ENCODE results near the gene ABCA4. TPM values are rescaled to one million over a fixed set of nuclear protein-coding genes. Genes with fewer than 3 reads are reported as not detected.
"Not testable (repeated sequence)": the region's sequence is repeated elsewhere in the genome, so short reads cannot be mapped to it uniquely, and the experiment has no call there.

ABCA4 gene
- total RNA-seq (2014; rRNA removed) (0.23 and 0.29 TPM in 2 replicates), Bru-seq, nascent RNA (percentile 22 among the genes with signal in this experiment), BruChase-seq, experiment 1, labeled RNA remaining after a 6-hour chase (percentile 23 among the genes with signal in this experiment), BruChase-seq, experiment 2, labeled RNA remaining after a 2-hour chase (percentile 32 among the genes with signal in this experiment)
- long read RNA-seq, partial matches to known transcripts: 1 of 1 reads
- long read RNA-seq, other reads (novel, unspliced or antisense): 0 of 1 reads

DNA sequence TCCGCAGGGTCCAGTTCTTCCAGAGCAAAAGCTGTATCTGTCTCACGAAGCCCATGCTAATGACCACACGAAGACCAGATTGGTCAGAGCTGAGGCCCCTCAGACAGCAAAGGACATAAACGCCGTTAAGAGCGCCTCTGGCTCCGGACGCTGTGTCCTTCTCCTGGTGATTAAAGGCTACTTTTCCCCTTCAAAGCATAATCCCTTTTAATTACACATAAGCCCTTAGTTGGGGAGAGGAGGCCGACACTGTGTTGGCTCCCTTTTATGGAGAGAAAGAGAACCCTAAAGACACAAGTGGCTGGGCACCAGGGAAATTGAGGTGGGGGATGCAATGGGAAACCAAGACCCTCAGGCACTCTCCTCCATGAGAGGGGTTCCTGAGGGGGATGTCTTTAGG is at the start of gene ABCA4:
ABCA4 (minus strand) TSS at position 158 of the 400 bp plus-strand sequence; CDS start at position 55, 103 bp downstream.
- H3K4me1 ChIP-seq (ENCODE audit: insufficient read depth, low read length): no peaks in the 10 kb centered on the region
- no peaks in the 10 kb centered on the region for H3K9me2 ChIP-seq (replicated peaks; ENCODE audit: low read length)
- H3F3A ChIP-seq (ENCODE audit: low read length, unreplicated experiment): no peaks in the 10 kb centered on the region
- H3K27me3 ChIP-seq (ENCODE audit: low read length): no peaks in the 10 kb centered on the region
- no peak within 1 kb of the TSS for H3K27ac ChIP-seq (ENCODE audit: low read length)
- ATAC-seq (no peak), DNase-seq (no peak)
- ChIA-PET CTCF (no interaction called here), POLR2A (ENCODE audit: unreplicated experiment) (no interaction called here)
- no TSS peak for BruUV-seq (replicated peaks)
- no peak within 1 kb of the TSS for H3K9ac ChIP-seq (ENCODE audit: low read length)
- H3K4me3 ChIP-seq (ENCODE audit: low read length): no peak within 1 kb of the TSS
- H3K9me3 ChIP-seq (ENCODE audit: low read length): no peaks in the 10 kb centered on the region
- TF ChIP-seq, protein P1, sequence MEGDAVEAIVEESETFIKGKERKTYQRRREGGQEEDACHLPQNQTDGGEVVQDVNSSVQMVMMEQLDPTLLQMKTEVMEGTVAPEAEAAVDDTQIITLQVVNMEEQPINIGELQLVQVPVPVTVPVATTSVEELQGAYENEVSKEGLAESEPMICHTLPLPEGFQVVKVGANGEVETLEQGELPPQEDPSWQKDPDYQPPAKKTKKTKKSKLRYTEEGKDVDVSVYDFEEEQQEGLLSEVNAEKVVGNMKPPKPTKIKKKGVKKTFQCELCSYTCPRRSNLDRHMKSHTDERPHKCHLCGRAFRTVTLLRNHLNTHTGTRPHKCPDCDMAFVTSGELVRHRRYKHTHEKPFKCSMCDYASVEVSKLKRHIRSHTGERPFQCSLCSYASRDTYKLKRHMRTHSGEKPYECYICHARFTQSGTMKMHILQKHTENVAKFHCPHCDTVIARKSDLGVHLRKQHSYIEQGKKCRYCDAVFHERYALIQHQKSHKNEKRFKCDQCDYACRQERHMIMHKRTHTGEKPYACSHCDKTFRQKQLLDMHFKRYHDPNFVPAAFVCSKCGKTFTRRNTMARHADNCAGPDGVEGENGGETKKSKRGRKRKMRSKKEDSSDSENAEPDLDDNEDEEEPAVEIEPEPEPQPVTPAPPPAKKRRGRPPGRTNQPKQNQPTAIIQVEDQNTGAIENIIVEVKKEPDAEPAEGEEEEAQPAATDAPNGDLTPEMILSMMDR (conservative IDR thresholded peaks at IDR 0.05; ENCODE audit: low read depth, low read length): no peak
- no peak for TF ChIP-seq EZH2phosphoT487 (IDR thresholded peaks at IDR 0.05; ENCODE audit: borderline replicate concordance, low read length)
- no peak for TF ChIP-seq EZH2 (IDR thresholded peaks at IDR 0.05; ENCODE audit: low read length, unreplicated experiment)
- H2AFZ ChIP-seq (ENCODE audit: low read length): no peak within 1 kb of the TSS
- no peaks in the 10 kb centered on the region for H3K79me2 ChIP-seq (ENCODE audit: low read length)
- no peaks in the 10 kb centered on the region for H3K36me3 ChIP-seq (ENCODE audit: low read depth, low read length)
- no peaks in the 10 kb centered on the region for H4K20me1 ChIP-seq (ENCODE audit: low read length)
- no peak within 1 kb of the TSS for H3K4me2 ChIP-seq (ENCODE audit: low read length)
- intact Hi-C loops (cut with micrococcal nuclease): no loop called here

DNA sequence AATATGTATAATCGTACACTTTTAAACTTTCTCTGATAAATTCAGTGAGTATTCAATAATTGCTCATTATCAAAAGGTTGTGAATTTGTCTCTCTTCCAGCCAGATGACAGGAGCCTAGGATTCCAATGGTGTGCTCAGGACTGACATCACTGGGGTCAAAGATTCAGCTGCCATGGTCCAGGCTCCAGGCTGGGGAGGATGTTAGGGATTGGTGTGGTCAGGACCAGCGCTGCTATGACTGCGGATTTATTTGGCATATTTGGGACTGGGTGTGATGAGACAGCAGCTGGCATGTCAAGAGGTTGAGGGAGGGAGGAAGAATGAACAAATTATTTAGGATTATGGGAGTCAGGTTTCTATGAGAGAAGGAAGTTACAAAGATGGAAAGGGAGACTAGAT is 48.2 kb upstream of the ABCA4 start:
- no TSS peak for BruUV-seq (replicated peaks)
- no peak overlapping the region for H3K9ac ChIP-seq (ENCODE audit: low read length)
- H3K27me3 ChIP-seq (ENCODE audit: low read length): no peaks in the 10 kb centered on the region
- no peak for DNase-seq
- peaks cover 51% of the 10 kb centered on the region for H4K20me1 ChIP-seq (ENCODE audit: low read length)
- no peak overlapping the region for H2AFZ ChIP-seq (ENCODE audit: low read length)
- TF ChIP-seq, protein P1 (conservative IDR thresholded peaks at IDR 0.05; ENCODE audit: low read depth, low read length): no peak
- TF ChIP-seq EZH2phosphoT487 (IDR thresholded peaks at IDR 0.05; ENCODE audit: borderline replicate concordance, low read length): no peak
- no peak for TF ChIP-seq EZH2 (IDR thresholded peaks at IDR 0.05; ENCODE audit: low read length, unreplicated experiment)
- CTCF ChIA-PET: no interaction called here
- POLR2A ChIA-PET (ENCODE audit: unreplicated experiment): no interaction called here
- H3K4me1 ChIP-seq (ENCODE audit: insufficient read depth, low read length): no peaks in the 10 kb centered on the region
- intact Hi-C loops (cut with micrococcal nuclease): loop anchor here (2.0 kb wide), 1 partner anchor 160 kb away; no protein-coding TSS in a partner anchor
- peaks cover 13% of the 10 kb centered on the region; the same call in 1 of the 2 replicates for H3K79me2 ChIP-seq (ENCODE audit: low read length)
- H3F3A ChIP-seq (ENCODE audit: low read length, unreplicated experiment): peaks cover 40% of the 10 kb centered on the region
- no peak overlapping the region for H3K4me3 ChIP-seq (ENCODE audit: low read length)
- no peaks in the 10 kb centered on the region for H3K9me3 ChIP-seq (ENCODE audit: low read length)
- ATAC-seq: no peak
- H3K27ac ChIP-seq (ENCODE audit: low read length): no peak overlapping the region
- H3K9me2 ChIP-seq (replicated peaks; ENCODE audit: low read length): no peaks in the 10 kb centered on the region
- H3K4me2 ChIP-seq (ENCODE audit: low read length): no peak overlapping the region
- peaks cover 50% of the 10 kb centered on the region for H3K36me3 ChIP-seq (ENCODE audit: low read depth, low read length)

DNA sequence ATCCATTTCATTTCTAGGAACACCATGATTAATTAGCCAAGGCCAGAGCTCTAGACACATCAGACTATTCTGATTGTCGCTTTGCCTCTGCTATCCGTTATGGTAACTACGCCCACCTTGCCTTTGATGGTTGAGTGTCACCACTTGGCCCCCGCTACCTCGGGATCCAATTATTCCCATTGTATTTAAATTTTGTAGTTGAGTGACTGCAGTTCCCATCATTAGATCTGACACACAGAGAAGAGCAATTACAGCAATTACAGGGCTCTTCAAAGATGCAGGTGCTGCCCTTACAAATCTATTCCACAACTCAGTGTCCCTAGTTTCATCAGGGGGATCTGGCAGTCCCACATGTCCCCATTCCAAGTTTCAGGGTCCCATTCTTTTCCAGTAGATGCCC is 44.9 kb upstream of the ABCA4 start:
- H3F3A ChIP-seq (ENCODE audit: low read length, unreplicated experiment): peaks cover 18% of the 10 kb centered on the region
- 0 out of 2 replicates have a peak, but pooled peaks have one; percentile 1 for ATAC-seq
- BruUV-seq (replicated peaks): TSS peak; percentile 1
- H2AFZ ChIP-seq (ENCODE audit: low read length): no peak overlapping the region
- intact Hi-C loops (cut with micrococcal nuclease): loop anchor here (2.0 kb wide), 1 partner anchor 97 kb away; no protein-coding TSS in a partner anchor
- no peaks in the 10 kb centered on the region for H3K79me2 ChIP-seq (ENCODE audit: low read length)
- no peaks in the 10 kb centered on the region for H3K27me3 ChIP-seq (ENCODE audit: low read length)
- peaks cover 18% of the 10 kb centered on the region for H3K36me3 ChIP-seq (ENCODE audit: low read depth, low read length)
- H3K27ac ChIP-seq (ENCODE audit: low read length): no peak overlapping the region
- POLR2A ChIA-PET (ENCODE audit: unreplicated experiment): no interaction called here
- no peak overlapping the region for H3K9ac ChIP-seq (ENCODE audit: low read length)
- CTCF ChIA-PET: interaction anchor here (2.0 kb wide), 1 partner anchor 170 kb away, joined by 5 read pairs; no protein-coding TSS in a partner anchor
- H4K20me1 ChIP-seq (ENCODE audit: low read length): peaks cover 23% of the 10 kb centered on the region
- H3K4me2 ChIP-seq (ENCODE audit: low read length): no peak overlapping the region
- H3K9me3 ChIP-seq (ENCODE audit: low read length): no peaks in the 10 kb centered on the region
- DNase-seq: no peak
- no peak overlapping the region for H3K4me3 ChIP-seq (ENCODE audit: low read length)
- TF ChIP-seq EZH2 (IDR thresholded peaks at IDR 0.05; ENCODE audit: low read length, unreplicated experiment) (no peak), EZH2phosphoT487 (IDR thresholded peaks at IDR 0.05; ENCODE audit: borderline replicate concordance, low read length) (no peak)
- TF ChIP-seq, protein P1 (conservative IDR thresholded peaks at IDR 0.05; ENCODE audit: low read depth, low read length): no peak
- no peaks in the 10 kb centered on the region for H3K9me2 ChIP-seq (replicated peaks; ENCODE audit: low read length)
- no peaks in the 10 kb centered on the region for H3K4me1 ChIP-seq (ENCODE audit: insufficient read depth, low read length)

DNA sequence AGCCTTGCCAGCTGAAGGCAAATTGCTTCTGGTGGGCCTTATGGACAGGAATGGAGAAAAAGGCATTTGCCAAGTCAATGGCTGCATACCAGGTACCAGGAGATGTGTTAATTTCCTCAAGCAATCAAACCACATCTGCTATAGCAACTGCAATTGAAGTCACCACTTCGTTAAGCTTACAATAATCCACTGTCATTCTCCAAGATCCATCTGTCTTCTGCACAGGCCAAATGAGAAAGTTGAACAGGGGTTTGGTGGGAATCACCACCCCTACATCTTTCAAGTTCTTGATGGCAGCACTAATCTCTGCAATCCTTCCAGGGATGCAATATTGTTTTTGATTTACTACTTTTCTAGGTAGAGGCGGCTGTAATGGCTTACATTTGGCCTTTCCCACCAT is 43.9 kb upstream of the ABCA4 start:
- H3K4me2 ChIP-seq (ENCODE audit: low read length); POLR2A ChIA-PET (ENCODE audit: unreplicated experiment); H3K9me2 ChIP-seq (replicated peaks; ENCODE audit: low read length); H3K79me2 ChIP-seq (ENCODE audit: low read length); BruUV-seq (replicated peaks); H3K27ac ChIP-seq (ENCODE audit: low read length); H3K27me3 ChIP-seq (ENCODE audit: low read length); H3K4me1 ChIP-seq (ENCODE audit: insufficient read depth, low read length); H3K4me3 ChIP-seq (ENCODE audit: low read length); H2AFZ ChIP-seq (ENCODE audit: low read length); H3K9me3 ChIP-seq (ENCODE audit: low read length); H3F3A ChIP-seq (ENCODE audit: low read length, unreplicated experiment); ATAC-seq; H3K36me3 ChIP-seq (ENCODE audit: low read depth, low read length); H3K9ac ChIP-seq (ENCODE audit: low read length); DNase-seq: not testable (repeated sequence)
- CTCF ChIA-PET: interaction anchor here (2.0 kb wide), 1 partner anchor 171 kb away, joined by 5 read pairs; no protein-coding TSS in a partner anchor
- intact Hi-C loops (cut with micrococcal nuclease): loop anchor here (2.0 kb wide), 1 partner anchor 96 kb away; no protein-coding TSS in a partner anchor
- peaks cover 14% of the 10 kb centered on the region for H4K20me1 ChIP-seq (ENCODE audit: low read length)
